HG03039 (cell line): ENCODE measurements around the gene TRMT112.

Source experiments
- ATAC-seq: cut with Tn5 transposase; IDR thresholded peaks from one replicate; pipeline ENCODE4 v1.9.1; 2021; ENCODE audit warnings: mild to moderate bottlenecking, moderate library complexity; ENCODE audit not compliant: unreplicated experiment

The TRMT112 gene

DNA sequence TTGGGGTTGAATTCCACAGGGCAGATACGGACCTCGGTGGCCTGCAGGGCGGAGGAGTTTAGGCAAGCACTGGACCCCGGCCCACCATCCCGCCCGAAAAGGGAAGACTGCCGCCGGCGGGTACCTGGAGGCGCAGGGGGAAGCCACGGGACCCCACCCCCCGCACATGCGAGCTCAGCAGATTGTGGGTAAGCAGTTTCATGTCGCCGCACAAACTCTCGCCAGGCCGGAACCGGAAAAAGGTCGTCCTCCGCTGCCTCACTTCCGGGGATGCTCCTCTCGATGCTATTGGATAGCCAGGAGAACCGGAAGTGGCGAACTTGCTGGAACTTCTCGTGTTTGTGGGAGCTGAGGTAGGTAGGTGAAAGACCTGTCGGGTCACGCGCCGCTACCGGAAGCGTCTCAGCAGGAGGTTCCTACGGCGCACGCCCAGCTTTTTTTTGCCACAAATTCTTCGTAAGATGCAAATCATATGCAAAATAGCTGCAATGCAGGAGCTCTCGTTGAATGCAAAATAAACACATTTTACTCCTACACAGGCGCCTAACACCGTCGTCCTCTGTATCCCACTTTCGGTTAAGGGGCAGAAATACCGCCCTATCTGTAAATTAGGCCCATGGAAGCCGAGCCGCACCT lies at the start of gene TRMT112:
Gene TRMT112, minus strand, starts transcription at position 235 of the 636 bp plus-strand sequence. Its CDS starts 33 bp downstream, at position 202.
- ATAC-seq: peak; percentile 59

- ATAC-seq: no peak
Observed at GRCh38 chr11:64366751-64367150, 49.4 kb upstream of the TRMT112 start.

DNA sequence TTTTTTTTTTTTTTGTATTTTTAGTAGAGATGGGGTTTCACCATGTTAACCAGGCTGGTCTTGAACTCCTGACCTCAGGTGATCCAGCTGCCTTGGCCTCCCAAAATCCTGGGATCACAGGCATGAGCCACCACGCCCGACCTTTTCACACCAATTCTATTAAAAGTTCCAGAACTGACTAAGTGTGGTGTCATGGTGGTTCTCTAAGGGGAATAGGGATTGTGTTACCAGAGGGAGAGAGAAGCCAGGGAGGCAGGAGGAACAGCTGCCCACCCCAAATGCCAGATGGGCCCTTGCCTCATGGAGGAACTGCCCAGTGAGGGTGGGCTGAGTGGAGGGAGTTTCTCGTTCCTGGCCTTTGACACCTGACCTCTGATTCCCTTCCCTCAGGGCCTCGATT lies 47.6 kb upstream of the TRMT112 start:
- ATAC-seq: no peak

DNA sequence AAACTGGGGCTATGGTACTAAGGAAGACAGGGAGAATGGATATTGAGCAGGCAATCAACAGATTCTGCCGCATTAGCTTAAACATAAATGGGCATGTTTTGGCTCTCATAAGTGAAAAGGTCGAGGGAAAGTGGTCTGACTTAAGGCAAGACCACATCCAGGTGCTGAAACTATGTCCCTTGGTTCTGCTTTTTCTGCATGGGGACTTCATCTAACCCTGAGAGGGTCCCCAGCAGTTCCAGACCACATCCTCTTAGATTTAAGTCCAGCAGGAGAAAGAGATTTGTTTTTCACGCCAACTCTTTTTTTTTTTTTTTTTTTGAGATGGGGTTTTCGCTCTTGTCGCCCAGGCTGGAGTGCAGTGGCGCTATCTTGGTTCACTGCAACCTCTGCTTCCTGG lies 47.1 kb upstream of the TRMT112 start:
- no peak for ATAC-seq

DNA sequence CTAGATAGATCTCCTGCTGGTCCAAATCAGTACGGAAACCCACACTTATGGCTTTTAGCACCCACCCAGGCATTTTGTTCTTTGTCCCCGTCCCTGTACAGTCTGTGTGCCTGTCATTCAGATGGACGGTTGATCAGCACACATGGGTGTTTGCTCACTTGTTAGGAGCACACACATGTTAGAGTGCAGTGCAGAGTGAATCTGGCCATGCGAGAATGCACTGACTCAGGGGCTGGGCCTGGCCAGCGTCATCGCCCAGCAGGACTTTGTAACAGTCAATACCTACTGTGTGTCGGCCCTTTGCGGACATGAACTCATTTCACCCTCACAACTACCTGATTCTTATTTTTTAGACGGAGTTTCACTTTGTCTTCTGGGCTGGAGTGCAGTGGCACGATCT lies 45.0 kb upstream of the TRMT112 start:
- ATAC-seq: no peak

DNA sequence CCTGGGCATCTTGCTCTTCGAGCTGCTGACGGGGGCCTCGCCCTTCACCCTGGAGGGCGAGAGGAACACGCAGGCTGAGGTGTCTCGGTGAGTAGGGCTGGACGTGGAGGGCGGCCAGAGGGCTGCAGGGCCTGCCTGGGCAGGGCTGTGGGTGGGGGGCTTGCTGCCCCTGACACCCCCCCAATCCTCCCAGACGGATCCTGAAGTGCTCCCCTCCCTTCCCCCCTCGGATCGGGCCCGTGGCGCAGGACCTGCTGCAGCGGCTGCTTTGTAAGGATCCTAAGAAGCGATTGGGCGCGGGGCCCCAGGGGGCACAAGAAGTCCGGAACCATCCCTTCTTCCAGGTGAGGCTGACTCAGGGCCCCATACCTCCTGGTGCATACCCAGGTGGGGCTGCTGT lies 44.3 kb upstream of the TRMT112 start:
- no peak for ATAC-seq

GRCh38 chr11:64360448-64360921 lies 43.1 kb upstream of the TRMT112 start:
- ATAC-seq: no peak

- ATAC-seq: no peak
Observed at GRCh38 chr11:64359712-64360445, 42.5 kb upstream of the TRMT112 start.

- ATAC-seq: no peak
Observed at GRCh38 chr11:64358907-64359711, 41.8 kb upstream of the TRMT112 start, which contains the start of gene RPS6KA4. TSS of gene RPS6KA4 (plus strand) at chr11:64359162. CDS start at chr11:64359236, 74 bp downstream.

DNA sequence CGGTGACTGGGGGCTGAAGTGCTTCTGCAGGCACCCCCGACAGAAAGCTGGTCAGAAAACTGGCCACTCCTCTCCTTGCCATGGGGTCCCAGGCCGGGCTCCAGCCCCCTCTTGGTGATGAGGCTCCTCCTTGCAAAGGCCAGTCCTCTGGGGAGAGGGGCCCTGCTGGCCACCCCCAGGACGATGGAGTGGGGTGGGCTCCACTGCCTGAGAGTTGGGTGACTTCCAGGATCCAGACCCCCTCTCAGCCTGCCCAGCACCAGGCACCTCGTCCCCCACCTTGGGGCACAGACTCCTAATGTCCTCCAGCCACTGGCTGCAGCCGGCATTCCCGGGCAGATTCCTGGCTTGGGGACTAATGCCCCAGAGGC lies 41.2 kb upstream of the TRMT112 start:
- no peak for ATAC-seq

DNA sequence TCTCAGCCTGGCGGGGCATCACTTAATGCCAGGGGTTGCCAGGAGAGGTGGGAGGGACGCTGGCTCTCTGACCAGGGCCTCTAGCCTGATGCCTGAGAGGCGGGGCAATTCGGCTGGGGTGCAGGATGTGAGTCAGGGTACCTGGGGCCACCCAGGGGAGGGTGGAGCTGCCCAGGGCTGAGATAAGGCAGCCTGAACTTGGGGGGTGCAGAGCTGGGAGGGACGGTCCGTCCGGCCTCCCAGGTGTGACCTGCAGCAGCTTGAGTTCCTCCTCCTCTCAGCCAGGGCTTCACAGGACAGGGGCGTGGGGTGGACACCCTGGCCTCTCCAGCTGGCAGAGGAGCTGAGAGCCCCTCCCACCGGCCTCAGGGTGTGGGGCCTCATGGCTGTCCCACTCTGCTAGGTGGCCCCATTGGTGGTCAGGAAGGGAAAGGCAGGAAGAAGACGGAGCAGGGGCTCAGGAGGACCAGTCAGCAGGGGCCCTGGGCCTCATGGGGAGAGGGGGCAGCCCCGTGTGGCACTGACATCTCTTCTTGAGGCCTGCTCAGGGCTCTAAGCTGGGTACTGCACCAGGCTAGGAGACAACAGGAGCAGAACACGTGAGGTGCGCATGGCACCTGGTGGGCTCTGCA lies 40.7 kb upstream of the TRMT112 start:
- ATAC-seq: no peak

DNA sequence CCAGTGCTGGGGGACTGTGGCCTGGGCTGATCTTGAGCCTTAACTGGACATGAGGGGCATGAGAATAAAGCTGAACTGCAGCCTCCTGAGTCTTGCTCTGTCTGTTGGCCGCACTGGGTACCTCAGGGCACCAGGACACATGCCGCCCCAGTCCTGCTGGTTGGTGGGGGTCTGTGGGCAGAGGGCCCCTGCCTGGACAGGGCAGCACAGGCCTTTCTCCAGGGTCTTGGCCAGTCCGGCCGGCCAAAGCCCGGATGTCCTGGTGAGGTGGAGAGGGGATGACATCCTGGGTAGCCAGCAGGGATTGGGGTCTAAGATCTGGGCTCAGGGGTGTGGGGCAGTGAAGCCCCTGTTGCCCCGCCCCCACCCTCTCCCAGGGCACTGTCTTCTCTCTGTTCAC lies 40.1 kb upstream of the TRMT112 start:
- ATAC-seq: no peak

DNA sequence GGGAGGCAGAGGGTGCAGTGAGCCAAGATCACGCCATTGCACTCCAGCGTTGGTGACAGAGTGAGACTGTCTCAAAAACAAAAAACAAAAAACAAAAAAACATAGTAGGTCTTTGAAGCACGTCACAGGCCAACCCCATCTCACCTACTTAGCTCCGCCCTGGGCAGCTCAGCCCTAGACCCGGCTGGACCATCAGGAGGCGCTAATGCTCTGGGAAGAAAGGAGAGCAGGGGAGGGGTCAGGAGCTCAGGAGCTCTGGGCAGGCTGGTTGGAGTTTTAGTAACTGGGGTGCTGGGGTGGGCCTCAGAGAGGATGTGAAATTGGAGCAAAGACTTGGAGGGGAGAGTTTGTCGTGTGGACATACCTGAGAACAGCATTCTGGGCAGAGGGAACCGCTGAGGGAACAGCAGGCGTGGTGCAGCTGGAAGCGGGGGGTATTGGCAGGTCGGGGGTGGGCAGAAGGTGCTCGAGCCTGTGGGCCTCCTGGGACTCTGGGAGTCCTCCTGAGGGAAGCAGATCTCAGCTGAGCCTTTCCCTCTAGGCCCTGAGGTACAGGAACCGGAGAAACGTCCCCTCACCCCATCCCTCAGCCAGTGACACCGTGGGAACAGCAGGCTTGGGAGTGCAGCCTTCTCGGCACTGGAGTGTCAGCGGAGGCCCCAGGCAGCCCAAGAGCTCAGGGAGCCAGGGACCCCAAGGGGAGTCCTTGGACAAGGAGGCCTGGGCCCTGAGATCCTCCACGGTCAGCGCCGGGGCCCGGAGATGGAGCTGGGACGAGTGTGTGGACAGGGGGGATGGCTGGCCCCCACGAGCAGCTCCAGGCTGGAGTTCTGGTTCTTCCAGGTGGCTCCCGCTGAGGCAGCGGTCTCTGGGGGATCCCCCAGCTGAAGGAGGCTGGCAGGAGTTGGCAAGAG lies 39.4 kb upstream of the TRMT112 start:
- no peak for ATAC-seq

DNA sequence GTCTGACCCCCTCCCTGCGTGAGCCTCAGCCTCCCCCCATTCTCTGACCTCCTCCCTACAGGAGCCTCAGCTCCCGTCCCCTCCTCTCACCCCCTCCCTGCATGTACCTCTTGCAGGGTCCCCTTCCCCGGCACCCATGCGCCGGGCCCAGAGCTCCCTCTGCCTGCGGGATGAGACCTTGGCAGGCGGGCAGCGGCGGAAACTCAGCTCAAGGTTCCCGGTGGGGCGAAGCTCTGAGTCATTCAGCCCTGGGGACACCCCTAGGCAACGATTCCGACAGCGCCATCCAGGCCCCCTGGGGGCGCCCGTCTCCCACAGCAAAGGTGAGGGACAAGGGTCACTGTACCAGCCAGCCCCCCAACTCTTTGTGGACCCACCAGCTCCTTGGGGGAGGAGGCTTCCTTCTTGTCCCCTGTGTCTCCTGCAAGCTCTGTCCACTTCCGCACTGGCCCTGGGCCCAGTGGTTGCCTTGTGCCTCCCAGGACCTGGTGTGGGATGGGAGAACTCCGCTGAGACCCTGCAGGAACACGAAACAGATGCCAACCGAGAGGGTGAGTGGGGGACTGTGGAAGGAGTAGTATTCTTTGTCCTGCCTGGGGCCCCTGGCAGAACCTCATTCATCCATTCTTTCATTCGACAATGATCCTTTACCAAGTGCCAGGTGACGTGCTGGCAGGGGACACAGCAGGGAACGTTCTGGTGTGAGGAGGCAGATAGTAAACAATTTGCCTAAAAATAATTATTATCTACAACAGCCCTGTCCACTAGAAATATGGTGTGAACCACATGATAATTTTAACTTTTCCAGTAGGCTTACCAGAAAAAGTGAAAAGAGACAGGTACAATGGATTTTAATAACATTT lies 38.0 kb upstream of the TRMT112 start:
- no peak for ATAC-seq

DNA sequence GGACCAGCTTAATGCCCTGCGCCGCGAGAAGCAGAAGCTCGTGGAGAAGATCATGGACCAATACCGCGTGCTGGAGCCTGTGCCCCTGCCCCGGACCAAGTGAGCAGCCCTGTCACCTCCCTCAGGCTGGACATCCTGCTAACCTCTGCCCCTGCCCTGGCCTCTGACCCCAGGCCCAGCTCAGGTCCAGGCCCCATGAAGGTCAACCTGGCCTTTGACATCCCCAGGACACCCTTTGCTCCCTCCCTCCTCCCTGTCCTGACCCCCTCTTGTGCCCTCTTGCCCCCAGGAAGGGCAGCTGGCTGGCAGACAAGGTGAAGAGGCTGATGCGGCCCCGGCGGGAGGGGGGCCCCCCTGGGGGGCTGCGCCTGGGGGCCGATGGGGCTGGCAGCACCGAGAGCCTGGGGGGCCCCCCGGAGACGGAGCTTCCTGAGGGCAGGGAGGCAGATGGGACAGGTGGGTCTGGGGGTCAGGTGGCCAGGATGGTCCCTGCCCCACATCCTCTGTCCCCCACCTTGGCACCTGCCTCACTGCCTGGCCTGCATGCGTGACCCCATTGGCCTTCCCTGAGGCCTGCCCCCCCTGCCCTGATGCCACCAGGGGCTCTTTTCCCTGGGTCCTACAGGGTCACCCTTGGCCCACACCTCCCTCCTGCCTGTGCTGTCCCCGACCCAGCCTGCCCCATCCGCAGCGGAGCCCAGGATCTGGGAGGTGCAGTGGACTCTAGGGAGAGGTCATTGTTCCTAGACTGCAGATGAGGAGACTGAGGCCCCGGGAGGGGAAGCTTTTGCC lies 36.6 kb upstream of the TRMT112 start:
- no peak for ATAC-seq

DNA sequence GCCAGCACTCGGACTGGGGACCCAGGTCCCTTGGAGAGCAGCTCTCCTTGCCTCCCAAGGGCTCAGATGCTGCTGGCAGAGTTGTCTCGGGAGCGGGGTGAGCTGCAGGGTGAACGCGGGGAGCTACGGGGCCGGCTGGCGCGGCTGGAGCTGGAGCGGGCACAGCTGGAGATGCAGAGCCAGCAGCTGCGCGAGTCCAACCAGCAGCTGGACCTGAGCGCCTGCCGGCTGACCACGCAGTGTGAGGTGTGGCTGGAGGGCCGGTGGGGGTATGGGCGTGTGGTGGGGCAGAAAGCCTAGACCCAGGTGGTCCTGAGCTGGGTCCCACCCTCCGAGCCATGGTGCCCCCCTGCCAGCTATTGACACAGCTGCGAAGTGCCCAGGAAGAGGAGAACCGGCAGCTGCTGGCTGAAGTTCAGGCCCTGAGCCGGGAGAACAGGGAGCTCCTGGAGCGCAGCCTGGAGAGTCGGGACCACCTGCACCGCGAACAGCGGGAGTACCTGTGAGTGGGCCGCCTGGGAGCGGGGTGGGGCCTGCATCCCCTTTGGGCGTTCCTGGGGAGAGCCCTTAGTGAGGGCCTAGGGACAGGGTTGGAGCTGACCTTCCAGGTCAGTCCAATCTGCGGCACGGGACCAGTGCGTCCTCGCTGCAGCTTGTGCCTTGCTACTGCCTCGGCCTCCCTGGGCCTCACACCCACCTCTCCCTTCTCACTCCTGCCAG lies 35.8 kb upstream of the TRMT112 start:
- no peak for ATAC-seq

- no peak for ATAC-seq
Observed at GRCh38 chr11:64352099-64352994, 35.0 kb upstream of the TRMT112 start.
